Muscle layer of duodenum (tissue), 2 donors: ENCODE measurements around the gene MSH3.
"Not testable (repeated sequence)": the region's sequence is repeated elsewhere in the genome, so short reads cannot be mapped to it uniquely, and the experiment has no call there.

Experiments used
- H3K27ac ChIP-seq: one replicate; pipeline ENCODE4 v1.7.0; 2013; ENCODE audit warnings: mild to moderate bottlenecking, low read length
- H3K27me3 ChIP-seq: one replicate; pipeline ENCODE4 v1.7.0; 2013; ENCODE audit warnings: low read depth, mild to moderate bottlenecking, control low read depth, low read length
- H3K36me3 ChIP-seq, 2 donors: one replicate each; pipeline ENCODE4 v1.7.0; 2013; ENCODE audit warnings: low read length in 2 of 2, control low read depth in 1 of 2, mild to moderate bottlenecking in 1 of 2; ENCODE audit not compliant: insufficient read depth in 2 of 2, control insufficient read depth in 1 of 2
- H3K4me1 ChIP-seq, 2 donors: one replicate each; pipeline ENCODE4 v1.7.0; 2013; ENCODE audit warnings: low read length in 2 of 2, mild to moderate bottlenecking in 2 of 2, control low read depth in 1 of 2, moderate library complexity in 1 of 2; ENCODE audit not compliant: insufficient read depth in 2 of 2, control insufficient read depth in 1 of 2
- H3K4me3 ChIP-seq, 2 donors: one replicate each; pipeline ENCODE4 v1.7.0; 2013; ENCODE audit warnings: low read length in 2 of 2, low read depth in 1 of 2, mild to moderate bottlenecking in 1 of 2
- H3K9me3 ChIP-seq, 2 donors: one replicate each; pipeline ENCODE4 v1.7.0; 2013; ENCODE audit warnings: low read length in 2 of 2, control low read depth in 1 of 2, mild to moderate bottlenecking in 1 of 2; ENCODE audit not compliant: control insufficient read depth in 1 of 2
- donor health status: healthy.

Gene MSH3

DNA sequence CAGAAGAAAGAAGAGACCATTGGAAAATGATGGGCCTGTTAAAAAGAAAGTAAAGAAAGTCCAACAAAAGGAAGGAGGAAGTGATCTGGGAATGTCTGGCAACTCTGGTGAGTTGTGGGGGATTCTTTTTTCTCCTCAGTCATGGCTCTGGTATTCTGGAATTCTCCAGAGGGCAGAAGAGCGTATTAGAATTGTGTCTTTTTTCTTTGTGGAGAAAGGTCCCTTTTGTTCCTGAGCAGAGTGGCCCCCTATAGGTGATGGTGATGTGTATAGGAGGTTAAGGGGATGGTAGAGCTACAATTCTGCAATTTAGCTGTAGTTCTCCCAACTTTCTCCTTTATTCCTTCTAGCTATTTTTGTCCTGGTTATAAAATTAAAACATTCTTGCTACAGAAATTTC lies 2.0 kb downstream of the MSH3 start:
- Histone ChIP-seq H3K36me3 (peaks cover 7 to 30% of the 10 kb centered on the region in 2 donors), H3K9me3 (no peaks in the 10 kb centered on the region), H3K4me3 (no peak overlapping the region), H3K27ac (no peak overlapping the region), H3K4me1 (peaks cover 8 to 21% of the 10 kb centered on the region in 2 donors), H3K27me3 (no peaks in the 10 kb centered on the region)

- Histone ChIP-seq H3K27me3 (no peaks in the 10 kb centered on the region), H3K4me1 (peaks cover 8 to 11% of the 10 kb centered on the region in 2 donors), H3K27ac (no peak overlapping the region), H3K4me3 (no peak overlapping the region), H3K36me3 (peaks cover 13 to 34% of the 10 kb centered on the region in 2 donors), H3K9me3 (no peaks in the 10 kb centered on the region)
Measured at GRCh38 chr5:80659106-80659505, 4.7 kb downstream of the MSH3 start.

DNA sequence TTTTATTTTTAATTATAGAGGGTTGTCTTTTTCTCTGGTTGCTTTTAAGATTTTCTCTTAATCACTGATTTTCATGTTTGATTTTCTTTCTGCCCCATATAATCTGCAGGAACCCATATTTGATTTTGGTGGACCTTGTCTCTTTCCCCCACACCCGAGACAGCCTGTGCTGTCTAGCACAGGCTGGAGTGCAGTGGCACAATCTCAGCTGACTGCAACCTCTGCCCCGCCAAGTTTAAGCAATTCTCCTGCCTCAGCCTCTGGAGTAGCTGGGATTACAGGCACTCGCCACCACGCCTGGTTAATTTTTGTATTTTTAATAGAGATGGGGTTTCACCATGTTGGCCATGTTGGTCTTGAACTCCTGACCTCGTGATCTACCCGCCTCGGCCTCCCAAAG lies 6.2 kb downstream of the MSH3 start:
- H3K36me3 ChIP-seq: peaks cover 13 to 42% of the 10 kb centered on the region in 2 donors
- not testable (repeated sequence) for H3K4me3 ChIP-seq, H3K4me1 ChIP-seq, H3K27me3 ChIP-seq, H3K27ac ChIP-seq, H3K9me3 ChIP-seq

DNA sequence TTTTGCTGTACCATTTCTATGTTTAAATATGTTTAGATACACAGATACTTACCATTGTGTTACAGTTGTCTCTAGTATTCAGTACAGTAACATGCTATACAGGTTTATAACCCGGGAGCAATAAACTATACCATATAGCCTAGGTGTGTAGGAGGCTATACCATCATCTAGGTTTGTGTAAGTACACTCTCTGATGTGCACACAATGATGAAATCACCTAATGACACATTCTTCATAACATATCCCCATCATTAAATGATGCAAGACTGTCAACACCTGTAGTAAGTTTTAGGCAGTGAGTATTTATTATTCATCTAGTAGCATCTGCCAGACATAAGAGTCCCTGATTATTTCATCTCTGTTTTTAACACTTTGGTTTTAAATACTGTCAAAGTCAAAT lies 7.7 kb downstream of the MSH3 start:
- Histone ChIP-seq H3K4me1 (no peaks in the 10 kb centered on the region), H3K27ac (no peak overlapping the region), H3K4me3 (no peak overlapping the region), H3K36me3 (peaks cover 24 to 42% of the 10 kb centered on the region in 2 donors), H3K27me3 (no peaks in the 10 kb centered on the region), H3K9me3 (no peaks in the 10 kb centered on the region)

DNA sequence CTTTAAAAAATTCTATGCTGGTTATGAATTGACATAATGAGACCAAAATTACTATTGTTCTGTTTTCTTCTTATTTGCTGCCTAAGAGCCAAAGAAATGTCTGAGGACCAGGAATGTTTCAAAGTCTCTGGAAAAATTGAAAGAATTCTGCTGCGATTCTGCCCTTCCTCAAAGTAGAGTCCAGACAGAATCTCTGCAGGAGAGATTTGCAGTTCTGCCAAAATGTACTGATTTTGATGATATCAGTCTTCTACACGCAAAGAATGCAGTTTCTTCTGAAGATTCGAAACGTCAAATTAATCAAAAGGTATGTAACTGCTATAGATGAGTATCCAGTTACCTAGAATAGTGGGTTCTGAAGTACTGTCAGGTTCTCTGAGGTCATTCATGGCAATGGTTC lies 10.6 kb downstream of the MSH3 start:
- no peak overlapping the region for H3K4me3 ChIP-seq
- peaks cover 17 to 39% of the 10 kb centered on the region in 2 donors for H3K36me3 ChIP-seq
- H3K4me1 ChIP-seq: no peaks in the 10 kb centered on the region

GRCh38 chr5:80667384-80667783 lies 12.9 kb downstream of the MSH3 start:
- Histone ChIP-seq H3K36me3 (peaks cover 17 to 28% of the 10 kb centered on the region in 2 donors), H3K4me1 (no peaks in the 10 kb centered on the region), H3K27me3 (no peaks in the 10 kb centered on the region), H3K4me3 (no peak overlapping the region), H3K27ac (no peak overlapping the region), H3K9me3 (no peaks in the 10 kb centered on the region)

More for the DNA sequence above, 10.6 kb downstream of the MSH3 start:
- H3K9me3 ChIP-seq: no peaks in the 10 kb centered on the region
- no peak overlapping the region for H3K27ac ChIP-seq
- H3K27me3 ChIP-seq: no peaks in the 10 kb centered on the region

DNA sequence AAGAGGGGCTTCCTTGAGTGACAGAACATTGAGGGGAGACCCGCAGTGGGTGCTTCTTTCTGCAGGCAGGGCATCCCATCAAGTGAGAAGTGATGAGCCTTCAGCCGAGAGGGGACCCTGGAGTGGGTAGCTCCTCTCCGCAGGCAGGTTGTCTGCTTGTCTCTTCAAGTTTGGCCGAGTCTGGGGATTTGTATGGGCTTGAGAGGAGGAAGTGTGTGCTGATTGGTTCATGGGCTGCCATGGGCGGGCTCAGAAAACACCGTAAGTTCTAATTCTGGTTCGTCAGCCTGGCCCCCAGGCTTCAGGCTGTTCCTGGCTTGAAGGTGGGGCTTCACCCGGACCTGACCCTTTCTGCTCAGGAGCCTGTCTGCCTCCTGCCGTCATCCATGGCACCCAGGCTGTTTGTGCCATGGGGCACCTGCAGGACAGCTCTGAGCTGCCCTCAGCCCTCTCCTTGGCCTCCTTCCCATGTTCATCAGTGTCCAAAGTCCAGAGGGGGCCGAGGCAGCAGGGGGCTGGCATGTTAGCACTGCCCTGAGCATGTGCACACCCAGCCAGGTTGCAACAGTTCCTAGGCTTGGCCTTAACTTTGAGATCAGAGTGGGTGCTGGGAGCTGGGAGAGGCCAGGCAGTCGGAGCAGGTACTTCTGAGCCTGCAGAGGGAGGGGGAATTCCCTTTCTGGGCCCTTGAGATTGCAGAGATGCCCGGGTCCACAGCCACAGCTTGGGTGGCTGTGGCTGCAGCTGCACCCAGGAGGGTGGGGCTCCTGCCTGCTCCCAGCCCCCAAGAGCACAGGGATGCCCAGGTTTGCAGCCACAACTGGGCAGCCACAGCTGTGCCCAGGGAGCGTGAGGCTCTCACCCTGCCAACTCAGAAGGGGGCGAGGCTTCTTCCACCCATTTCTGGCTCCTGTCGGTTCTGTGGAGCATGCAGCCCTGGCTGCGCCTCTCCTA lies 13.8 kb downstream of the MSH3 start:
- H3K9me3 ChIP-seq: no peaks in the 10 kb centered on the region
- H3K4me1 ChIP-seq: no peaks in the 10 kb centered on the region
- H3K27me3 ChIP-seq: no peaks in the 10 kb centered on the region
- no peak overlapping the region for H3K4me3 ChIP-seq
- no peak overlapping the region for H3K27ac ChIP-seq
- H3K36me3 ChIP-seq: peaks cover 17 to 33% of the 10 kb centered on the region in 2 donors

GRCh38 chr5:80672140-80672736 lies 17.8 kb downstream of the MSH3 start:
- H3K27ac ChIP-seq: no peak overlapping the region
- no peaks in the 10 kb centered on the region for H3K4me1 ChIP-seq
- no peaks in the 10 kb centered on the region for H3K9me3 ChIP-seq
- no peaks in the 10 kb centered on the region for H3K27me3 ChIP-seq
- peaks cover 13 to 42% of the 10 kb centered on the region in 2 donors for H3K36me3 ChIP-seq
- no peak overlapping the region for H3K4me3 ChIP-seq

DNA sequence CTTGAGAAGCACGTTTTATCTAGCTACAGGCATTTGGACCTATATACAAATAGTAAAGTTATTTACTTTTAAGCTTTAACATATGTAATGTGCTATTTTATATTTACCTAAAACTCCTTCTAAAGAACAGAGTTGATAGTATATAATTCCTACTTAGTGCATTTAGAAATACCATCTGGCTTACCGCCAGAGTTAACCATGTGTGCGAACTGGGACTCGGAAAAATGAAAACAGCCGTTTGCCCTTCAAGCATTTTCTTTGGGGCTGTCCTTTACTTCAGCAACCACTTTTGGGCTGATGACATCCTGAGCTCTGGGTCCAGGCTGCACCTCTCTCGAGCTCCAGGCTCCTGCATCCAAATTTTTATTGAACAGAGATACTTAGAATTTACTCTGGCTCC lies 22.3 kb downstream of the MSH3 start:
- Histone ChIP-seq H3K4me1 (no peaks in the 10 kb centered on the region), H3K36me3 (peaks cover 17 to 35% of the 10 kb centered on the region in 2 donors), H3K9me3 (no peaks in the 10 kb centered on the region), H3K4me3 (no peak overlapping the region), H3K27ac (no peak overlapping the region), H3K27me3 (no peaks in the 10 kb centered on the region)

DNA sequence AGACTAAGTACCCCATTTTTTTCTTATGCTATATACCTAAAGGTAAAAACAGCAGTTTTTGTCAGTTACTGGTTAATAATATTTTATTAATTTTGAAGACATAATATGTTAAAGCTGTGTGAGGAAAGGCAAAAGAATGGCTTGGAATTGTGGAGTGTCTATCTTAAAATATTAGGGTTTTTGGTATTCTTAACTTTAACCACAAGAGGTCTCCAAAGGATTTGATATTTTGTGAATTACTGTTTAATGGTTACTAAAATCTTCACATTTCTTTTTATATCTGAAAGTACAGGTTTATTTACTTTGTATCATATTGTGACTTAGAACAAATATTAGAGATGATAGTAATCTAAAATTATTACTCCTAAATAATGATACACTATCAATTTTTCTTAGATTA lies 32.3 kb downstream of the MSH3 start:
- Histone ChIP-seq H3K9me3 (no peaks in the 10 kb centered on the region), H3K27ac (no peak overlapping the region), H3K36me3 (no peaks in the 10 kb centered on the region), H3K4me1 (no peaks in the 10 kb centered on the region), H3K27me3 (no peaks in the 10 kb centered on the region), H3K4me3 (no peak overlapping the region)

- H3K4me1 ChIP-seq: no peaks in the 10 kb centered on the region
- no peaks in the 10 kb centered on the region for H3K9me3 ChIP-seq
- no peaks in the 10 kb centered on the region for H3K36me3 ChIP-seq
- H3K27me3 ChIP-seq: no peaks in the 10 kb centered on the region
- no peak overlapping the region for H3K4me3 ChIP-seq
- H3K27ac ChIP-seq: no peak overlapping the region
Measured at GRCh38 chr5:80688648-80689420, 34.4 kb downstream of the MSH3 start.
